GM18951 (cell line): Measurements from ENCODE around the gene ZNF212.
A peak's percentile ranks its signal among the peaks of the same experiment; 100 is the strongest.

Source experiments
- POLR2A ChIP-seq: IDR thresholded peaks from 4 replicates; pipeline ENCODE4 v1.6.1; 2011; ENCODE audit warnings: mild to moderate bottlenecking; ENCODE audit not compliant: insufficient read length, insufficient read depth; ENCODE audit errors: extremely low read depth
- in situ Hi-C: fragments of 300-500 bp; cut with MboI; formaldehyde crosslinking; loops from one replicate; pipeline ENCODE4 v1.12.0; 2022; ENCODE audit warnings: low sequenced_read_pairs, mixed read lengths, inconsistent platforms; ENCODE audit not compliant: unreplicated experiment

ZNF212 gene

GRCh38 chr7:149280661-149281507 lies 41.4 kb downstream of the ZNF212 start:
- in situ Hi-C loops = no loop called here
- TF ChIP-seq POLR2A = no peak

GRCh38 chr7:149281508-149282330 lies 42.3 kb downstream of the ZNF212 start:
- TF ChIP-seq POLR2A = no peak
- in situ Hi-C loops = no loop called here

- no peak for TF ChIP-seq POLR2A
- in situ Hi-C loops = no loop called here
Measured at GRCh38 chr7:149282331-149282655, 42.8 kb downstream of the ZNF212 start.

- no peak for TF ChIP-seq POLR2A
- in situ Hi-C loops = no loop called here
Measured at GRCh38 chr7:149283321-149283720, 43.9 kb downstream of the ZNF212 start.

- in situ Hi-C loops = no loop called here
- no peak for TF ChIP-seq POLR2A
Measured at GRCh38 chr7:149284343-149284742, 44.9 kb downstream of the ZNF212 start.

- in situ Hi-C loops = no loop called here
- TF ChIP-seq POLR2A = peak; percentile 60
Measured at GRCh38 chr7:149284850-149285585, 45.6 kb downstream of the ZNF212 start.

- in situ Hi-C loops = no loop called here
- TF ChIP-seq POLR2A = no peak
Measured at GRCh38 chr7:149285603-149286002, 46.2 kb downstream of the ZNF212 start.

- no peak for TF ChIP-seq POLR2A
- in situ Hi-C loops = no loop called here
Measured at GRCh38 chr7:149286811-149287400, 47.5 kb downstream of the ZNF212 start.

- in situ Hi-C loops = no loop called here
- TF ChIP-seq POLR2A = no peak
Measured at GRCh38 chr7:149287622-149288021, 48.2 kb downstream of the ZNF212 start.

- TF ChIP-seq POLR2A = no peak
- in situ Hi-C loops = no loop called here
Measured at GRCh38 chr7:149289262-149289661, 49.8 kb downstream of the ZNF212 start.

GRCh38 chr7:149289856-149290255 lies 50.4 kb downstream of the ZNF212 start:
- no peak for TF ChIP-seq POLR2A
- in situ Hi-C loops = no loop called here

- no peak for TF ChIP-seq POLR2A
- in situ Hi-C loops = no loop called here
Measured at GRCh38 chr7:149291036-149291780, 51.8 kb downstream of the ZNF212 start.
